IMR-90 (cell line): ENCODE data around the gene RPS19. TPM values are rescaled to one million over a fixed set of nuclear protein-coding genes. Genes with fewer than 3 reads are reported as not detected.

Source experiments
- ATAC-seq: fragments of 200-7000 bp; cut with Tn5 transposase; 2 replicates; pipeline ENCODE4 v1.9.1; 2020; ENCODE audit warnings: low read depth, mild to moderate bottlenecking, moderate library complexity
- BruUV-seq: library from RNA; stranded (reverse); fragments of 400-500 nt; replicated peaks from 2 replicates; lab custom pipeline; 2021; lab: Mats Ljungman, UMichigan
- CTCF ChIA-PET: fragments of 300-600 bp; formaldehyde crosslinking; extraction: SDS; loops from one replicate; lab custom pipeline; 2021; ENCODE audit warnings: antibody characterized with exemption; lab: Yijun Ruan, JAX
- POLR2A ChIA-PET: fragments of 300-600 bp; sonication (Branson Sonifier 250); formaldehyde crosslinking; loops from one replicate; lab custom pipeline; 2022; ENCODE audit warnings: antibody characterized with exemption; ENCODE audit not compliant: unreplicated experiment; lab: Charles Lee
- DNase-seq: peaks from one replicate; pipeline ENCODE4 v3.0.0; 2013
- H2AFZ ChIP-seq: replicated peaks from 2 replicates; pipeline ENCODE3; 2013; ENCODE audit warnings: low read length, mild to moderate bottlenecking; ENCODE audit not compliant: poor library complexity
- H2AK5ac ChIP-seq: 2 replicates; pipeline ENCODE4 v1.6.1; 2013; ENCODE audit warnings: low read depth, low read length, inconsistent platforms
- H2AK9ac ChIP-seq: replicated peaks from 2 replicates; pipeline ENCODE3; 2013; ENCODE audit warnings: mild to moderate bottlenecking, low read depth, low read length, moderate library complexity; ENCODE audit not compliant: poor library complexity
- H2BK120ac ChIP-seq: 2 replicates; pipeline ENCODE4 v1.6.1; 2013; ENCODE audit warnings: low read depth, low read length, inconsistent platforms
- H2BK15ac ChIP-seq: 3 replicates; pipeline ENCODE4 v1.6.1; 2013; ENCODE audit warnings: low read depth, low read length, inconsistent platforms
- H2BK20ac ChIP-seq: 2 replicates; pipeline ENCODE4 v1.6.1; 2013; ENCODE audit warnings: low read depth, mild to moderate bottlenecking, inconsistent platforms, low read length, moderate library complexity
- H2BK5ac ChIP-seq: 2 replicates; pipeline ENCODE4 v1.6.1; 2013; ENCODE audit warnings: mild to moderate bottlenecking, low read depth, low read length, inconsistent platforms; ENCODE audit not compliant: poor library complexity, severe bottlenecking
- H3K14ac ChIP-seq: replicated peaks from 2 replicates; pipeline ENCODE4 v1.6.1; 2013; ENCODE audit warnings: low read depth, low read length, inconsistent platforms
- H3K18ac ChIP-seq: 2 replicates; pipeline ENCODE4 v1.6.1; 2013; ENCODE audit warnings: low read depth, low read length, control low read depth
- H3K23ac ChIP-seq: 2 replicates; pipeline ENCODE4 v1.6.1; 2013; ENCODE audit warnings: low read depth, low read length, inconsistent platforms
- H3K27ac ChIP-seq: 2 replicates; pipeline ENCODE4 v1.5.1; 2013; ENCODE audit warnings: mild to moderate bottlenecking, control low read depth, low read length; ENCODE audit not compliant: insufficient read depth
- H3K27me3 ChIP-seq: 2 replicates; pipeline ENCODE4 v1.6.1; 2013; ENCODE audit warnings: low read length; ENCODE audit not compliant: control insufficient read depth, insufficient read depth
- H3K36me3 ChIP-seq: 2 replicates; pipeline ENCODE4 v1.6.1; 2013; ENCODE audit warnings: low read length, mixed read lengths; ENCODE audit not compliant: control insufficient read depth, insufficient read depth
- H3K4ac ChIP-seq: 2 replicates; pipeline ENCODE4 v1.6.1; 2013; ENCODE audit warnings: low read depth, low read length, inconsistent platforms
- H3K4me1 ChIP-seq: 2 replicates; pipeline ENCODE4 v1.6.1; 2013; ENCODE audit warnings: low read length, mixed read lengths; ENCODE audit not compliant: control insufficient read depth, insufficient read depth
- H3K4me2 ChIP-seq: 2 replicates; pipeline ENCODE4 v1.6.1; 2013; ENCODE audit warnings: low read depth, mild to moderate bottlenecking, control low read depth, low read length, moderate library complexity
- H3K4me3 ChIP-seq: 2 replicates; pipeline ENCODE4 v1.5.1; 2013; ENCODE audit warnings: low read depth, mild to moderate bottlenecking, control low read depth, low read length, moderate library complexity; ENCODE audit not compliant: insufficient read depth
- H3K56ac ChIP-seq: 2 replicates; pipeline ENCODE4 v1.6.1; 2013; ENCODE audit warnings: low read length, inconsistent platforms; ENCODE audit not compliant: insufficient read depth; ENCODE audit errors: extremely low read depth
- H3K79me1 ChIP-seq, 2 experiments: 2 replicates each; pipeline ENCODE4 v1.6.1; 2013; ENCODE audit warnings: low read length in 2 of 2, inconsistent platforms in 1 of 2, low read depth in 1 of 2
- H3K9ac ChIP-seq: 2 replicates; pipeline ENCODE4 v1.6.1; 2013; ENCODE audit warnings: low read depth, low read length, control low read depth
- H3K9me1 ChIP-seq: 2 replicates; pipeline ENCODE4 v1.6.1; 2013; ENCODE audit warnings: low read length, inconsistent platforms; ENCODE audit not compliant: insufficient read depth
- H3K9me3 ChIP-seq: 2 replicates; pipeline ENCODE4 v1.6.1; 2013; ENCODE audit warnings: low read length; ENCODE audit not compliant: control insufficient read depth, insufficient read depth
- H4K20me1 ChIP-seq: 2 replicates; pipeline ENCODE4 v1.6.1; 2013; ENCODE audit warnings: low read length, inconsistent platforms; ENCODE audit not compliant: insufficient read depth
- H4K5ac ChIP-seq: 2 replicates; pipeline ENCODE4 v1.6.1; 2013; ENCODE audit warnings: mild to moderate bottlenecking, low read depth, low read length, control low read depth
- H4K8ac ChIP-seq, 2 experiments: 2 replicates each; pipeline ENCODE4 v1.6.1; 2013; ENCODE audit warnings: low read depth in 2 of 2, low read length in 2 of 2, control low read depth in 1 of 2, inconsistent platforms in 1 of 2
- H4K91ac ChIP-seq: 2 replicates; pipeline ENCODE4 v1.6.1; 2013; ENCODE audit warnings: low read depth, low read length, inconsistent platforms; ENCODE audit not compliant: insufficient read depth
- BHLHE40 ChIP-seq: fragments of 150-350 bp; IDR thresholded peaks from 2 replicates; pipeline ENCODE4 v1.6.1; 2016; ENCODE audit warnings: mild to moderate bottlenecking, low read depth, low read length
- CEBPB ChIP-seq: IDR thresholded peaks from 2 replicates; pipeline ENCODE4 v1.6.1; 2012; ENCODE audit warnings: low read depth, low read length, improper control_type of control experiment
- CHD1 ChIP-seq: IDR thresholded peaks from 2 replicates; pipeline ENCODE4 v1.6.1; 2012; ENCODE audit warnings: low read depth, low read length, improper control_type of control experiment
- ELK1 ChIP-seq: fragments of 150-350 bp; IDR thresholded peaks from 2 replicates; pipeline ENCODE4 v1.6.1; 2016; ENCODE audit warnings: low read depth, mild to moderate bottlenecking, low read length, moderate library complexity, borderline replicate concordance
- FOS ChIP-seq: fragments of 150-350 bp; IDR thresholded peaks from 2 replicates; pipeline ENCODE4 v1.6.1; 2016; ENCODE audit warnings: low read depth, low read length
- MAFK ChIP-seq: IDR thresholded peaks from 2 replicates; pipeline ENCODE4 v1.6.1; 2012; ENCODE audit warnings: low read depth, low read length, improper control_type of control experiment
- MAZ ChIP-seq: IDR thresholded peaks from 2 replicates; pipeline ENCODE4 v1.6.1; 2012; ENCODE audit warnings: low read depth, mild to moderate bottlenecking, low read length, improper control_type of control experiment, moderate library complexity, borderline replicate concordance
- MXI1 ChIP-seq: IDR thresholded peaks from 2 replicates; pipeline ENCODE4 v1.6.1; 2012; ENCODE audit warnings: low read depth, mild to moderate bottlenecking, low read length, moderate library complexity, borderline replicate concordance
- NFE2L2 ChIP-seq: fragments of 150-350 bp; IDR thresholded peaks from 2 replicates; pipeline ENCODE4 v1.6.1; 2016; ENCODE audit warnings: low read depth, mild to moderate bottlenecking, low read length
- RAD21 ChIP-seq: IDR thresholded peaks from 2 replicates; pipeline ENCODE4 v1.6.1; 2012; ENCODE audit warnings: low read length, improper control_type of control experiment
- RCOR1 ChIP-seq: IDR thresholded peaks from 2 replicates; pipeline ENCODE4 v1.6.1; 2012; ENCODE audit warnings: mild to moderate bottlenecking, low read length, improper control_type of control experiment; ENCODE audit not compliant: insufficient replicate concordance
- RFX5 ChIP-seq: IDR thresholded peaks from 2 replicates; pipeline ENCODE4 v1.8.0; 2012; ENCODE audit warnings: low read depth, mild to moderate bottlenecking, low read length, moderate library complexity
- WGBS, 2 experiments: methylation state at CpG; one replicate each; pipeline versions ENCODE4 v1.1.5 to v1.1.7; 2013; ENCODE audit warnings: missing lambda C conversion rate in 2 of 2; ENCODE audit not compliant: insufficient read length in 1 of 2; ENCODE audit errors: extremely low coverage in 2 of 2; 5-methylcytosine and 5-hydroxymethylcytosine counted together
- dilution Hi-C: fragments of 300-500 bp; cut with HindIII; formaldehyde crosslinking; loops from one replicate; pipeline ENCODE4 v1.14.3; 2018; ENCODE audit warnings: low sequenced_read_pairs; ENCODE audit not compliant: unreplicated experiment
- in situ Hi-C: fragments of 300-500 bp; cut with MboI; formaldehyde crosslinking; loops from 3 replicates; pipeline ENCODE4 v1.14.3; 2019; ENCODE audit warnings: low sequenced_read_pairs, inconsistent platforms, mixed read lengths
- intact Hi-C: fragments of 100-400 bp; cut with micrococcal nuclease; formaldehyde crosslinking; loops from 2 replicates; pipeline ENCODE4 v1.10.0; 2022
- polyA plus RNA-seq, 3 experiments: library from polyadenylated mRNA; depleted of rRNA; stranded (reverse); fragments of >200 nt; gene quantifications; 2 replicates each; pipeline ENCODE4 v1.2.3, GENCODE V29; 2012; ENCODE audit warnings: low replicate concordance in 1 of 3
- total RNA-seq: library from RNA; depleted of rRNA; stranded (reverse); fragments of >200 nt; gene quantifications from 2 replicates; pipeline ENCODE4 v1.2.3, GENCODE V29; 2012
- TF ChIP-seq, protein P1 (sequence below): fragments of 150-350 bp; IDR thresholded peaks from 2 replicates; pipeline ENCODE4 v1.6.1; 2017; ENCODE audit warnings: mild to moderate bottlenecking, antibody characterized with exemption, low read length, low read depth

The RPS19 gene
- total and polyA plus RNA-seq, 2 of the 4 experiments (the other 2 are of a cell fraction) = 230 to 3,988 TPM

GRCh38 chr19:41848666-41849065, 11.4 kb upstream of the RPS19 start:
- Histone ChIP-seq H3K79me1 (no peaks in the 10 kb centered on the region), H2BK5ac (no peak overlapping the region), H2BK20ac (no peak overlapping the region), H3K9me3 (no peaks in the 10 kb centered on the region), H3K9ac (no peak overlapping the region), H3K4ac (no peak overlapping the region), H4K91ac (no peak overlapping the region), H2AK5ac (no peak overlapping the region), H3K4me3 (no peak overlapping the region), H2AFZ (no peak overlapping the region), H3K4me1 (no peaks in the 10 kb centered on the region), H3K4me2 (no peak overlapping the region), H4K20me1 (no peaks in the 10 kb centered on the region), H4K5ac (no peak overlapping the region), H3K18ac (no peak overlapping the region), H3K14ac (no peak overlapping the region), H3K23ac (no peak overlapping the region), H2BK15ac (no peak overlapping the region), H3K27me3 (peaks cover 36% of the 10 kb centered on the region), H2AK9ac (no peak overlapping the region), H3K56ac (no peak overlapping the region), H3K9me1 (no peaks in the 10 kb centered on the region), H3K27ac (no peak overlapping the region), H2BK120ac (no peak overlapping the region), H4K8ac (no peak overlapping the region), H3K36me3 (no peaks in the 10 kb centered on the region)
- in situ Hi-C loops (no loop called here), dilution Hi-C loops (no loop called here), intact Hi-C loops (no loop called here)
- ChIA-PET CTCF (no interaction called here), POLR2A (no interaction called here)
- TF ChIP-seq RAD21 (no peak), FOS (no peak), RCOR1 (no peak), NFE2L2 (no peak), MAZ (no peak), MAFK (no peak), RFX5 (no peak), MXI1 (no peak), ELK1 (no peak), CHD1 (no peak), CEBPB (no peak), BHLHE40 (no peak)
- TF ChIP-seq, protein P1, sequence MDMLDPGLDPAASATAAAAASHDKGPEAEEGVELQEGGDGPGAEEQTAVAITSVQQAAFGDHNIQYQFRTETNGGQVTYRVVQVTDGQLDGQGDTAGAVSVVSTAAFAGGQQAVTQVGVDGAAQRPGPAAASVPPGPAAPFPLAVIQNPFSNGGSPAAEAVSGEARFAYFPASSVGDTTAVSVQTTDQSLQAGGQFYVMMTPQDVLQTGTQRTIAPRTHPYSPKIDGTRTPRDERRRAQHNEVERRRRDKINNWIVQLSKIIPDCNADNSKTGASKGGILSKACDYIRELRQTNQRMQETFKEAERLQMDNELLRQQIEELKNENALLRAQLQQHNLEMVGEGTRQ = no peak
- ATAC-seq = no peak
- WGBS, 2 experiments = 44% methylated on average over 3 of the region's 6 CpGs; no CpG with 5 or more reads in 1 of the 2 experiments
- BruUV-seq = no TSS peak
- no peak for DNase-seq
